Panc1 (cell line): ENCODE data around the gene MEF2A. TPM values are rescaled to one million over a fixed set of nuclear protein-coding genes. Genes with fewer than 3 reads are reported as not detected.
"Not testable (repeated sequence)": the region's sequence is repeated elsewhere in the genome, so short reads cannot be mapped to it uniquely, and the experiment has no call there.

Experiments used
- ATAC-seq: fragments of 200-7000 bp; cut with Tn5 transposase; 2 replicates; pipeline ENCODE4 v1.9.1; 2020; ENCODE audit warnings: mild to moderate bottlenecking, moderate library complexity
- BruUV-seq: library from RNA; stranded (reverse); fragments of 400-500 nt; replicated peaks from 2 replicates; lab custom pipeline; 2021; lab: Mats Ljungman, UMichigan
- CTCF ChIA-PET: fragments of 300-600 bp; sonication (Branson Sonifier 250); formaldehyde crosslinking; loops from one replicate; lab custom pipeline; 2022; ENCODE audit warnings: antibody characterized with exemption; lab: Charles Lee
- POLR2A ChIA-PET: fragments of 300-600 bp; sonication (Branson Sonifier 250); formaldehyde crosslinking; loops from one replicate; lab custom pipeline; 2022; ENCODE audit warnings: antibody characterized with exemption; lab: Charles Lee
- DNase-seq: peaks from one replicate; pipeline ENCODE4 v3.0.0-alpha.2; 2010; ENCODE audit warnings: low read depth, low spot score
- H3K27ac ChIP-seq: 2 replicates; pipeline ENCODE4 v1.5.1; 2011; ENCODE audit warnings: mild to moderate bottlenecking, low read length, inconsistent platforms
- H3K27me3 ChIP-seq: fragments of 200-500 bp; sonication (Bioruptor generic); 2 replicates; pipeline ENCODE4 v1.6.0; 2014; ENCODE audit warnings: low read length, inconsistent platforms; ENCODE audit not compliant: control insufficient read depth, insufficient read depth
- H3K36me3 ChIP-seq: fragments of 200-500 bp; sonication (Bioruptor generic); 2 replicates; pipeline ENCODE4 v1.5.1; 2014; ENCODE audit warnings: inconsistent platforms, mild to moderate bottlenecking, low read length, moderate library complexity; ENCODE audit not compliant: control insufficient read depth, insufficient read depth
- H3K4me1 ChIP-seq: 2 replicates; pipeline ENCODE4 v1.5.1; 2011; ENCODE audit warnings: inconsistent platforms, mild to moderate bottlenecking, low read length, moderate library complexity; ENCODE audit not compliant: control insufficient read depth, insufficient read depth
- H3K4me3 ChIP-seq, 2 experiments: 2 replicates each; pipeline ENCODE4 v1.5.1; 2011 to 2012; ENCODE audit warnings: low read depth in 2 of 2, low read length in 2 of 2, mild to moderate bottlenecking in 2 of 2, inconsistent platforms in 1 of 2, moderate library complexity in 1 of 2
- H3K9me3 ChIP-seq: fragments of 200-500 bp; sonication (Bioruptor generic); 2 replicates; pipeline ENCODE4 v1.5.1; 2014; ENCODE audit warnings: low read depth, mild to moderate bottlenecking, inconsistent platforms, low read length, moderate library complexity; ENCODE audit not compliant: control insufficient read depth, insufficient read depth
- POLR2AphosphoS5 ChIP-seq: IDR thresholded peaks from 2 replicates; pipeline ENCODE4 v1.6.1; 2012; ENCODE audit warnings: mild to moderate bottlenecking, low read depth, low read length, moderate library complexity
- REST ChIP-seq, 2 experiments: IDR thresholded peaks; 2 replicates each; pipeline ENCODE4 v1.6.1; 2011 to 2012; ENCODE audit warnings: low read depth in 2 of 2, control low read depth in 1 of 2, low read length in 1 of 2, mild to moderate bottlenecking in 1 of 2, moderate library complexity in 1 of 2; ENCODE audit not compliant: insufficient read depth in 1 of 2
- SIN3A ChIP-seq: IDR thresholded peaks from 2 replicates; pipeline ENCODE4 v1.6.1; 2012; ENCODE audit warnings: low read depth, mild to moderate bottlenecking, low read length, moderate library complexity, borderline replicate concordance; ENCODE audit not compliant: insufficient read depth
- TCF7L2 ChIP-seq: IDR thresholded peaks from 2 replicates; pipeline ENCODE4 v1.6.1; 2011; ENCODE audit warnings: mild to moderate bottlenecking, low read depth, low read length, inconsistent platforms
- in situ Hi-C: cut with HindIII; loops from 2 replicates; pipeline ENCODE4 v1.10.0; 2016; ENCODE audit warnings: low sequenced_read_pairs, low pct_unique_long_range_greater_than_20kb
- intact Hi-C: fragments of 100-400 bp; cut with micrococcal nuclease; formaldehyde crosslinking; loops from one replicate; pipeline ENCODE4 v1.10.0; 2022; ENCODE audit not compliant: unreplicated experiment
- total RNA-seq: library from RNA; stranded (reverse); gene quantifications from one replicate; pipeline ENCODE4 v1.2.1, GENCODE V29; 2021; ENCODE audit not compliant: unreplicated experiment
- TF ChIP-seq, protein P1 (sequence below): fragments of 450-650 bp; IDR thresholded peaks from 2 replicates; pipeline ENCODE4 v1.5.1; 2017; ENCODE audit warnings: mild to moderate bottlenecking

Gene MEF2A
- total RNA-seq, 1 experiment from 2014 or later: 31.1 TPM

GRCh38 chr15:99745370-99746086 is 179.7 kb downstream of the MEF2A start:
- TF ChIP-seq REST (IDR thresholded peaks at IDR 0.05; ENCODE audit: insufficient read depth in 1 of 2, low read depth in 2 of 2, low read length in 1 of 2): no peak
- TF ChIP-seq POLR2AphosphoS5: no peak
- TF ChIP-seq, protein P1, sequence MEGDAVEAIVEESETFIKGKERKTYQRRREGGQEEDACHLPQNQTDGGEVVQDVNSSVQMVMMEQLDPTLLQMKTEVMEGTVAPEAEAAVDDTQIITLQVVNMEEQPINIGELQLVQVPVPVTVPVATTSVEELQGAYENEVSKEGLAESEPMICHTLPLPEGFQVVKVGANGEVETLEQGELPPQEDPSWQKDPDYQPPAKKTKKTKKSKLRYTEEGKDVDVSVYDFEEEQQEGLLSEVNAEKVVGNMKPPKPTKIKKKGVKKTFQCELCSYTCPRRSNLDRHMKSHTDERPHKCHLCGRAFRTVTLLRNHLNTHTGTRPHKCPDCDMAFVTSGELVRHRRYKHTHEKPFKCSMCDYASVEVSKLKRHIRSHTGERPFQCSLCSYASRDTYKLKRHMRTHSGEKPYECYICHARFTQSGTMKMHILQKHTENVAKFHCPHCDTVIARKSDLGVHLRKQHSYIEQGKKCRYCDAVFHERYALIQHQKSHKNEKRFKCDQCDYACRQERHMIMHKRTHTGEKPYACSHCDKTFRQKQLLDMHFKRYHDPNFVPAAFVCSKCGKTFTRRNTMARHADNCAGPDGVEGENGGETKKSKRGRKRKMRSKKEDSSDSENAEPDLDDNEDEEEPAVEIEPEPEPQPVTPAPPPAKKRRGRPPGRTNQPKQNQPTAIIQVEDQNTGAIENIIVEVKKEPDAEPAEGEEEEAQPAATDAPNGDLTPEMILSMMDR: no peak
- no peak for TF ChIP-seq TCF7L2
- no peak for TF ChIP-seq SIN3A
- Histone ChIP-seq H3K4me3 (no peak overlapping the region), H3K27me3 (no peaks in the 10 kb centered on the region), H3K9me3 (no peaks in the 10 kb centered on the region), H3K27ac (no peak overlapping the region), H3K36me3 (no peaks in the 10 kb centered on the region), H3K4me1 (no peaks in the 10 kb centered on the region)
- in situ Hi-C loops (no loop called here), intact Hi-C loops (no loop called here)
- POLR2A ChIA-PET: no interaction called here
- BruUV-seq: no TSS peak
- ATAC-seq (no peak), DNase-seq (no peak)
- CTCF ChIA-PET: no interaction called here

DNA sequence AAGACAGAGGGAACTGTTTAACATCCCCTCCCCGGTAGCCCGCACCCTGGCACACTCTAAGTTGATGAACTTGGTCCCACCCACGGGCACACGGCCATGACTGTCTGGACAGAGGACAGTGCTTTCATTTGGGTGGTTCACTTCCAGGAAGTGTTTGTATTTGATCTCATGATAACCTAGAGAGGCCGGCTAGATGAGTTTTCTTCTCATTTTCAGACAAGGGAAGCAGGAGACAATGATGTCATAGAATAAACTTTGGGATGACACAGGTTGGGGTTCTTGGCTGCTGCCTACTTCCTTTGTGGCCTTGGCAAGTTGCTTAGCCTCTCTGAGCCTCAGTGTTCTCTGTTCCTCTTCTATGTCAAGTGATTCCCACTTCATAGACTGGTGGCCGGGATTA is 183.6 kb downstream of the MEF2A start:
- in situ Hi-C loops (no loop called here), intact Hi-C loops (no loop called here)
- POLR2A ChIA-PET: no interaction called here
- no peak overlapping the region for H3K27ac ChIP-seq
- H3K9me3 ChIP-seq: no peaks in the 10 kb centered on the region
- H3K4me1 ChIP-seq: no peaks in the 10 kb centered on the region
- H3K36me3 ChIP-seq: no peaks in the 10 kb centered on the region
- no peak overlapping the region for H3K4me3 ChIP-seq
- no TSS peak for BruUV-seq
- no peak for TF ChIP-seq TCF7L2
- TF ChIP-seq, protein P1: no peak
- TF ChIP-seq REST (IDR thresholded peaks at IDR 0.05; ENCODE audit: insufficient read depth in 1 of 2, low read depth in 2 of 2, low read length in 1 of 2): no peak
- TF ChIP-seq POLR2AphosphoS5: no peak
- no peak for TF ChIP-seq SIN3A
- CTCF ChIA-PET: no interaction called here
- DNase-seq (no peak), ATAC-seq (no peak)
- no peaks in the 10 kb centered on the region for H3K27me3 ChIP-seq

GRCh38 chr15:99750326-99750725 is 184.5 kb downstream of the MEF2A start:
- H3K9me3 ChIP-seq, CTCF ChIA-PET, H3K27ac ChIP-seq, H3K4me3 ChIP-seq, BruUV-seq, intact Hi-C loops, ATAC-seq, in situ Hi-C loops, H3K27me3 ChIP-seq, DNase-seq, POLR2A ChIA-PET, H3K4me1 ChIP-seq, H3K36me3 ChIP-seq: not testable (repeated sequence)
